ENCODE results near the gene SPON2.

Gene SPON2

GRCh38 chr4:1164956-1165545, 7.3 kb downstream of the SPON2 start:
- no peak for DNase-seq (ENCODE audit: low read depth)
- H3K4me3 ChIP-seq (ENCODE audit: low read depth, low read length) = no peak overlapping the region

GRCh38 chr4:1164444-1164843, 7.9 kb downstream of the SPON2 start:
- TF ChIP-seq, protein P1, sequence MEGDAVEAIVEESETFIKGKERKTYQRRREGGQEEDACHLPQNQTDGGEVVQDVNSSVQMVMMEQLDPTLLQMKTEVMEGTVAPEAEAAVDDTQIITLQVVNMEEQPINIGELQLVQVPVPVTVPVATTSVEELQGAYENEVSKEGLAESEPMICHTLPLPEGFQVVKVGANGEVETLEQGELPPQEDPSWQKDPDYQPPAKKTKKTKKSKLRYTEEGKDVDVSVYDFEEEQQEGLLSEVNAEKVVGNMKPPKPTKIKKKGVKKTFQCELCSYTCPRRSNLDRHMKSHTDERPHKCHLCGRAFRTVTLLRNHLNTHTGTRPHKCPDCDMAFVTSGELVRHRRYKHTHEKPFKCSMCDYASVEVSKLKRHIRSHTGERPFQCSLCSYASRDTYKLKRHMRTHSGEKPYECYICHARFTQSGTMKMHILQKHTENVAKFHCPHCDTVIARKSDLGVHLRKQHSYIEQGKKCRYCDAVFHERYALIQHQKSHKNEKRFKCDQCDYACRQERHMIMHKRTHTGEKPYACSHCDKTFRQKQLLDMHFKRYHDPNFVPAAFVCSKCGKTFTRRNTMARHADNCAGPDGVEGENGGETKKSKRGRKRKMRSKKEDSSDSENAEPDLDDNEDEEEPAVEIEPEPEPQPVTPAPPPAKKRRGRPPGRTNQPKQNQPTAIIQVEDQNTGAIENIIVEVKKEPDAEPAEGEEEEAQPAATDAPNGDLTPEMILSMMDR (IDR thresholded peaks at IDR 0.05; ENCODE audit: low read depth, low read length, missing control alignments) = no peak
- no peak overlapping the region for H3K4me3 ChIP-seq (ENCODE audit: low read depth, low read length)
- DNase-seq (ENCODE audit: low read depth) = no peak

More at GRCh38 chr4:1164956-1165545, 7.3 kb downstream of the SPON2 start:
- TF ChIP-seq, protein P1 (IDR thresholded peaks at IDR 0.05; ENCODE audit: low read depth, low read length, missing control alignments) = no peak

- no peak for DNase-seq (ENCODE audit: low read depth)
- TF ChIP-seq, protein P1 (IDR thresholded peaks at IDR 0.05; ENCODE audit: low read depth, low read length, missing control alignments) = no peak
- no peak overlapping the region for H3K4me3 ChIP-seq (ENCODE audit: low read depth, low read length)
These were observed 8.3 kb downstream of the SPON2 start for GRCh38 chr4:1164040-1164439.

DNA sequence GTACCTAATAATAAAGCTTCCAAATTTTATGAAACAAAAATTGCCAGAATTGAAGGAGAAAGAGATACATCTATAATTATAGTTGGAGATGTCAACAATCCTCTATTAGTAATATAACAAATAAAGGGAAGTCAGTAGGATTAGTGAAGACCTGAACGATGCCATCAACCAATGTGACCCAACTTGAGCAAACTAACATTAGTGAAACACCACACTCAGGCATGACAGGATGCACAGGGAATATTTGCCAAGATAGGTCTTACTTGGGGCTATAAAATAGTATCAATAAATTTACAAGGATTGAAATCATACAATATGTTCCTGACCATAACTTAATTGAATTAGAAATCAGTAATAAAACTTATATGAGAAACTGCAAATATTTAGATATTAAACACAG, 12.0 kb downstream of the SPON2 start:
- no peak overlapping the region for H3K4me3 ChIP-seq (ENCODE audit: low read depth, low read length)
- no peak for DNase-seq (ENCODE audit: low read depth)
- TF ChIP-seq, protein P1 (IDR thresholded peaks at IDR 0.05; ENCODE audit: low read depth, low read length, missing control alignments) = no peak

- TF ChIP-seq, protein P1 (IDR thresholded peaks at IDR 0.05; ENCODE audit: low read depth, low read length, missing control alignments) = no peak
- DNase-seq (ENCODE audit: low read depth) = no peak
- no peak overlapping the region for H3K4me3 ChIP-seq (ENCODE audit: low read depth, low read length)
These were observed 16.3 kb downstream of the SPON2 start for GRCh38 chr4:1156069-1156468.

GRCh38 chr4:1155314-1155713, 17.1 kb downstream of the SPON2 start:
- no peak for DNase-seq (ENCODE audit: low read depth)
- H3K4me3 ChIP-seq (ENCODE audit: low read depth, low read length) = no peak overlapping the region
- TF ChIP-seq, protein P1 (IDR thresholded peaks at IDR 0.05; ENCODE audit: low read depth, low read length, missing control alignments) = no peak

- no peak overlapping the region for H3K4me3 ChIP-seq (ENCODE audit: low read depth, low read length)
- DNase-seq (ENCODE audit: low read depth) = no peak
- TF ChIP-seq, protein P1 (IDR thresholded peaks at IDR 0.05; ENCODE audit: low read depth, low read length, missing control alignments) = no peak
These were observed 17.7 kb downstream of the SPON2 start for GRCh38 chr4:1154523-1155182.
